K562 (cell line): ENCODE data around the gene ASPG. TPM values are rescaled to one million over a fixed set of nuclear protein-coding genes. Genes with fewer than 3 reads are reported as not detected.

Experiments used
- ATAC-seq: fragments of 200-7000 bp; cut with Tn5 transposase; 3 replicates; pipeline ENCODE4 v1.9.1; 2020; ENCODE audit warnings: moderate library complexity
- BruUV-seq: library from RNA; stranded (reverse); fragments of 400-500 nt; replicated peaks from 2 replicates; lab custom pipeline; 2021; lab: Mats Ljungman, UMichigan
- CTCF ChIA-PET: fragments of 300-600 bp; formaldehyde crosslinking; extraction: SDS; loops from one replicate; lab custom pipeline; 2021; ENCODE audit warnings: low intra/inter-chr PET ratio; lab: Yijun Ruan, JAX
- POLR2A ChIA-PET: fragments of 300-600, 350-650 bp; sonication (Branson Sonifier 250); formaldehyde crosslinking; extraction: SDS; loops from one replicate; lab custom pipeline; 2021; ENCODE audit warnings: antibody characterized with exemption, inconsistent platforms; lab: Yijun Ruan, JAX
- DNase-seq, 4 experiments: peaks; one replicate each; pipeline versions ENCODE4 v3.0.0 to v3.0.0-alpha.2; 2011 to 2018; ENCODE audit warnings: low spot score in 3 of 4, mixed read lengths in 3 of 4; ENCODE audit errors: extremely low read depth in 1 of 4
- FAIRE-seq: peaks from 2 replicates; lab custom pipeline; 2011; peaks lifted over from hg19 to GRCh38; lab: Jason Lieb, UNC
- H2AFZ ChIP-seq: 2 replicates; pipeline ENCODE4 v1.6.0; 2011; ENCODE audit warnings: low read depth, low read length, control low read depth, inconsistent platforms
- H3K27ac ChIP-seq: fragments of 200-600 bp; 3 replicates; pipeline ENCODE4 v1.8.0; 2011; ENCODE audit warnings: low read depth, mild to moderate bottlenecking, control low read depth, inconsistent platforms, low read length, moderate library complexity, mixed read lengths; ENCODE audit errors: extremely low read depth
- H3K27me3 ChIP-seq, 2 experiments: fragments of 300-600 bp in 1 of 2; 2 replicates in 1 of 2; 3 replicates in 1 of 2; pipeline versions ENCODE4 v1.6.0 to v1.8.0; 2011; ENCODE audit warnings: inconsistent platforms in 2 of 2, low read length in 2 of 2, mild to moderate bottlenecking in 1 of 2, mixed read lengths in 1 of 2, moderate library complexity in 1 of 2; ENCODE audit not compliant: control insufficient read depth in 2 of 2, insufficient read depth in 2 of 2
- H3K36me3 ChIP-seq: fragments of 300-600 bp; 3 replicates; pipeline ENCODE4 v1.8.0; 2011; ENCODE audit warnings: mild to moderate bottlenecking, low read length, inconsistent platforms; ENCODE audit not compliant: control insufficient read depth, insufficient read depth
- H3K4me1 ChIP-seq, 2 experiments: fragments of 200-600 bp in 1 of 2; replicated peaks in 1 of 2; 2 replicates in 1 of 2; 3 replicates in 1 of 2; pipeline versions ENCODE4 v1.5.1 to v1.8.0; 2011; ENCODE audit warnings: inconsistent platforms in 2 of 2, low read length in 2 of 2, mild to moderate bottlenecking in 1 of 2, mixed read lengths in 1 of 2, moderate library complexity in 1 of 2; ENCODE audit not compliant: control insufficient read depth in 2 of 2, insufficient read depth in 2 of 2
- H3K4me2 ChIP-seq: 2 replicates; pipeline ENCODE4 v1.6.1; 2011; ENCODE audit warnings: low read length, control low read depth, inconsistent platforms, mixed read lengths; ENCODE audit not compliant: insufficient read depth
- H3K4me3 ChIP-seq: fragments of 200-600 bp; sonication (generic), shearing (Covaris generic); 2 replicates; pipeline ENCODE4 v1.5.1; 2016; ENCODE audit warnings: control low read depth, inconsistent platforms
- H3K79me2 ChIP-seq: fragments of 200-600 bp; 3 replicates; pipeline ENCODE4 v1.8.0; 2011; ENCODE audit warnings: low read length, inconsistent platforms; ENCODE audit not compliant: control insufficient read depth, insufficient read depth
- H3K9ac ChIP-seq, 2 experiments: 2 replicates each; pipeline versions ENCODE4 v1.6.0 to v1.6.1; 2011; ENCODE audit warnings: low read depth in 2 of 2, low read length in 2 of 2, control low read depth in 1 of 2, inconsistent platforms in 1 of 2, mild to moderate bottlenecking in 1 of 2, mixed read lengths in 1 of 2; ENCODE audit not compliant: insufficient read depth in 1 of 2
- H3K9me1 ChIP-seq: one replicate; pipeline ENCODE4 v1.6.0; 2011; ENCODE audit warnings: inconsistent platforms, mild to moderate bottlenecking, low read length, moderate library complexity; ENCODE audit not compliant: control insufficient read depth, insufficient read depth
- H3K9me3 ChIP-seq: replicated peaks from 2 replicates; pipeline ENCODE4 v1.5.1; 2011; ENCODE audit warnings: low read depth, low read length, inconsistent platforms; ENCODE audit not compliant: control insufficient read depth, insufficient read depth
- H4K20me1 ChIP-seq: replicated peaks from 2 replicates; pipeline ENCODE4 v1.6.1; 2011; ENCODE audit warnings: low read length, inconsistent platforms, mixed read lengths; ENCODE audit not compliant: control insufficient read depth, insufficient read depth
- EZH2 ChIP-seq: IDR thresholded peaks from 2 replicates; pipeline ENCODE4 v1.6.1; 2012; ENCODE audit warnings: low read depth, mild to moderate bottlenecking, inconsistent platforms, low read length, borderline replicate concordance
- ZNF395 ChIP-seq: fragments of 200-800 bp; sonication (Bioruptor generic); IDR thresholded peaks from 2 replicates; pipeline ENCODE4 v1.6.1; 2017; ENCODE audit warnings: missing genetic modification characterization, missing compliant biosample characterization
- WGBS: fragments of 100-300 bp; shearing (Covaris generic); methylation state at CpG from one replicate; pipeline ENCODE4 v1.1.6; 2016; ENCODE audit warnings: low coverage, mixed read lengths; ENCODE audit not compliant: insufficient coverage; ENCODE audit errors: missing lambda C conversion rate; 5-methylcytosine and 5-hydroxymethylcytosine counted together
- in situ Hi-C: fragments of 300-500 bp; cut with MboI; formaldehyde crosslinking; loops from 4 replicates; pipeline ENCODE4 v1.15.0; 2018; ENCODE audit warnings: inconsistent platforms, mixed read lengths
- intact Hi-C: fragments of 100-400 bp; cut with micrococcal nuclease; formaldehyde crosslinking; loops from 2 replicates; pipeline ENCODE4 v1.14.2; 2022
- polyA plus RNA-seq, 8 experiments: library from polyadenylated mRNA; depleted of rRNA in 4 of 8; stranded (reverse) in 5 of 8; unstranded in 3 of 8; fragments of >200 nt; fragmentation: Nextera tagmentation in 2 of 8; fragmentation: Illumina TruSeq in 1 of 8; extraction: Ambion mirVana in 2 of 8; extraction: Trizol in 1 of 8; gene quantifications; 2 replicates each; pipeline versions ENCODE4 v1.2.1 to v1.2.3, GENCODE V29; 2011 to 2014; ENCODE audit warnings: inconsistent platforms in 1 of 8, missing spikeins in 1 of 8
- total RNA-seq, 7 experiments: library from RNA; depleted of rRNA in 6 of 7; stranded (reverse); fragments of >200 nt in 6 of 7; fragmentation: Illumina TruSeq in 2 of 7; extraction: Trizol in 2 of 7; gene quantifications; 2 replicates each; pipeline versions ENCODE4 v1.2.1 to v1.2.3, GENCODE V29; 2011 to 2021; ENCODE audit warnings: low replicate concordance in 1 of 7
- TF ChIP-seq, protein P1 (sequence below): IDR thresholded peaks from 3 replicates; pipeline ENCODE4 v1.6.1; 2011; ENCODE audit warnings: borderline replicate concordance, mild to moderate bottlenecking; ENCODE audit not compliant: insufficient read length, insufficient read depth

ASPG gene
- total and polyA plus RNA-seq, 9 of the 15 experiments (the other 6 are each of a cell fraction or from before 2014, with no cell fraction given) = 0.18 TPM; not detected in 8

GRCh38 chr14:104149278-104149595, 63.7 kb downstream of the ASPG start:
- no peaks in the 10 kb centered on the region for H4K20me1 ChIP-seq
- no peak for DNase-seq
- no peak overlapping the region for H3K4me3 ChIP-seq
- intact Hi-C loops (no loop called here), in situ Hi-C loops (no loop called here)
- no peak overlapping the region for H2AFZ ChIP-seq
- FAIRE-seq = no peak
- H3K27ac ChIP-seq = no peak overlapping the region
- no peaks in the 10 kb centered on the region for H3K79me2 ChIP-seq
- H3K27me3 ChIP-seq = peaks cover 0 to 30% of the 10 kb centered on the region in 2 experiments; a peak in 2 of 5 replicates
- H3K9me3 ChIP-seq = no peaks in the 10 kb centered on the region
- WGBS = 33% methylated on average over 4 of the region's 11 CpGs
- H3K36me3 ChIP-seq = no peaks in the 10 kb centered on the region
- no peak overlapping the region for H3K4me2 ChIP-seq
- TF ChIP-seq, protein P1, sequence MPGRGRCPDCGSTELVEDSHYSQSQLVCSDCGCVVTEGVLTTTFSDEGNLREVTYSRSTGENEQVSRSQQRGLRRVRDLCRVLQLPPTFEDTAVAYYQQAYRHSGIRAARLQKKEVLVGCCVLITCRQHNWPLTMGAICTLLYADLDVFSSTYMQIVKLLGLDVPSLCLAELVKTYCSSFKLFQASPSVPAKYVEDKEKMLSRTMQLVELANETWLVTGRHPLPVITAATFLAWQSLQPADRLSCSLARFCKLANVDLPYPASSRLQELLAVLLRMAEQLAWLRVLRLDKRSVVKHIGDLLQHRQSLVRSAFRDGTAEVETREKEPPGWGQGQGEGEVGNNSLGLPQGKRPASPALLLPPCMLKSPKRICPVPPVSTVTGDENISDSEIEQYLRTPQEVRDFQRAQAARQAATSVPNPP = no peak
- TF ChIP-seq ZNF395 (CRISPR knock-in tag) (no peak), EZH2 (no peak)
- no peak for ATAC-seq
- ChIA-PET CTCF (no interaction called here), POLR2A (interaction anchor here (0.6 kb wide), 1 partner anchor 147 kb away, joined by 4 read pairs; no protein-coding TSS in a partner anchor)
- H3K4me1 ChIP-seq = peaks cover 0 to 16% of the 10 kb centered on the region in 2 experiments; a peak in 2 of 5 replicates
- H3K9me1 ChIP-seq = no peaks in the 10 kb centered on the region
- no TSS peak for BruUV-seq
- no peak overlapping the region for H3K9ac ChIP-seq
